BE2C (cell line): ENCODE data around the gene ALDH16A1.

Source experiments
- DNase-seq: peaks from one replicate; pipeline ENCODE4 v3.0.0-alpha.2; 2020
- H3K27me3 ChIP-seq: fragments of 250-450 bp; sonication (Bioruptor Pico); 2 replicates; pipeline ENCODE4 v1.5.1; 2020; ENCODE audit warnings: mild to moderate bottlenecking
- H3K36me3 ChIP-seq: fragments of 250-450 bp; sonication (Bioruptor Pico); 2 replicates; pipeline ENCODE4 v1.5.1; 2020; ENCODE audit warnings: mild to moderate bottlenecking
- H3K4me1 ChIP-seq: fragments of 250-450 bp; sonication (Bioruptor Pico); 2 replicates; pipeline ENCODE4 v1.5.1; 2020
- H3K4me3 ChIP-seq: 2 replicates; pipeline ENCODE4 v1.5.1; 2011; ENCODE audit warnings: low read depth, low read length
- H3K9me3 ChIP-seq: fragments of 250-450 bp; sonication (Bioruptor Pico); 2 replicates; pipeline ENCODE4 v1.5.1; 2020
- CTCF ChIP-seq: IDR thresholded peaks from 2 replicates; pipeline ENCODE4 v1.5.1; 2012; ENCODE audit warnings: mild to moderate bottlenecking, low read depth, low read length

Gene ALDH16A1

GRCh38 chr19:49475191-49475917 lies 22.3 kb downstream of the ALDH16A1 start:
- Histone ChIP-seq H3K4me3 (no peak overlapping the region), H3K9me3 (no peaks in the 10 kb centered on the region), H3K36me3 (no peaks in the 10 kb centered on the region), H3K27me3 (no peaks in the 10 kb centered on the region), H3K4me1 (no peaks in the 10 kb centered on the region)
- no peak for DNase-seq
- no peak for TF ChIP-seq CTCF

GRCh38 chr19:49475995-49476880 lies 23.2 kb downstream of the ALDH16A1 start:
- Histone ChIP-seq H3K9me3 (no peaks in the 10 kb centered on the region), H3K4me3 (no peak overlapping the region), H3K27me3 (no peaks in the 10 kb centered on the region), H3K36me3 (no peaks in the 10 kb centered on the region), H3K4me1 (no peaks in the 10 kb centered on the region)
- peak; percentile 77 for DNase-seq
- peak; percentile 63 for TF ChIP-seq CTCF

- no peak for DNase-seq
- Histone ChIP-seq H3K4me1 (no peaks in the 10 kb centered on the region), H3K36me3 (no peaks in the 10 kb centered on the region), H3K4me3 (no peak overlapping the region), H3K9me3 (no peaks in the 10 kb centered on the region), H3K27me3 (no peaks in the 10 kb centered on the region)
- no peak for TF ChIP-seq CTCF
Observed at GRCh38 chr19:49479975-49480628, 27.1 kb downstream of the ALDH16A1 start.

GRCh38 chr19:49481020-49481683 lies 28.1 kb downstream of the ALDH16A1 start:
- H3K4me1 ChIP-seq, result no peaks in the 10 kb centered on the region
- H3K36me3 ChIP-seq, result no peaks in the 10 kb centered on the region
- no peaks in the 10 kb centered on the region for H3K9me3 ChIP-seq
- no peak overlapping the region for H3K4me3 ChIP-seq
- no peak for DNase-seq
- H3K27me3 ChIP-seq, result no peaks in the 10 kb centered on the region
- TF ChIP-seq CTCF, result no peak

- no peak for DNase-seq
- no peaks in the 10 kb centered on the region for H3K9me3 ChIP-seq
- peaks cover 14% of the 10 kb centered on the region; the same call in 1 of the 2 replicates for H3K4me1 ChIP-seq
- H3K4me3 ChIP-seq, result no peak overlapping the region
- no peak for TF ChIP-seq CTCF
- H3K27me3 ChIP-seq, result no peaks in the 10 kb centered on the region
- H3K36me3 ChIP-seq, result peaks cover 37% of the 10 kb centered on the region
Observed at GRCh38 chr19:49486232-49486631, 33.2 kb downstream of the ALDH16A1 start.
